Hepatic stellate cell (primary cell): ENCODE data around the gene ADGRV1.
A peak's percentile ranks its signal among the peaks of the same experiment; 100 is the strongest.

Experiments
- DNase-seq: peaks from one replicate; pipeline ENCODE4 v3.0.0; 2011; ENCODE audit warnings: low spot score

ADGRV1 gene

GRCh38 chr5:91207248-91207647, 648.7 kb downstream of the ADGRV1 start:
- DNase-seq: no peak

GRCh38 chr5:91211997-91212713, 653.6 kb downstream of the ADGRV1 start:
- no peak for DNase-seq

GRCh38 chr5:91212714-91213092, 654.1 kb downstream of the ADGRV1 start:
- peak; percentile 31 for DNase-seq
